G401 (cell line): ENCODE data around the gene OR9Q1. TPM values are rescaled to one million over a fixed set of nuclear protein-coding genes. Genes with fewer than 3 reads are reported as not detected.
"Not testable (repeated sequence)": the region's sequence is repeated elsewhere in the genome, so short reads cannot be mapped to it uniquely, and the experiment has no call there.

ENCODE experiments used
- DNase-seq: peaks from one replicate; pipeline ENCODE4 v3.0.0-alpha.2; 2015; ENCODE audit warnings: low spot score
- in situ Hi-C: cut with HindIII; loops from 2 replicates; pipeline ENCODE4 v1.10.0; 2016; ENCODE audit warnings: low sequenced_read_pairs, mixed read lengths
- total RNA-seq: library from RNA; depleted of rRNA; stranded (reverse); fragments of >200 nt; shearing (Covaris generic); gene quantifications from 2 replicates; pipeline ENCODE4 v1.2.3, GENCODE V29; 2014; rRNA removed

Gene OR9Q1
- total RNA-seq, 1 experiment from 2014 or later: not detected

- no peak for DNase-seq
- in situ Hi-C loops: no loop called here
Observed at GRCh38 chr11:58204042-58204441, 180.4 kb downstream of the OR9Q1 start, which contains the start of gene OR1S2. TSS of gene OR1S2 (minus strand) at chr11:58204142. CDS start at chr11:58204142, 0 bp downstream.

- DNase-seq, in situ Hi-C loops: not testable (repeated sequence)
Observed at GRCh38 chr11:58212420-58212819, 188.7 kb downstream of the OR9Q1 start, which contains the start of gene OR1S1. TSS of gene OR1S1 (plus strand) at chr11:58212720.

GRCh38 chr11:58216476-58216875 lies 192.8 kb downstream of the OR9Q1 start:
- in situ Hi-C loops: no loop called here
- DNase-seq: no peak

GRCh38 chr11:58222721-58223120 lies 199.0 kb downstream of the OR9Q1 start:
- no peak for DNase-seq
- in situ Hi-C loops: no loop called here

GRCh38 chr11:58227956-58228615 lies 204.4 kb downstream of the OR9Q1 start:
- in situ Hi-C loops: no loop called here
- no peak for DNase-seq

Other genes with a start within 250 kb of the OR9Q1 start
- not detected in 2 replicates for gene OR6Q1, start 7.1 kb downstream of the OR9Q1 start, total RNA-seq
- not detected in 2 replicates for gene OR9I1, start 101.6 kb downstream of the OR9Q1 start, total RNA-seq
- gene OR9Q2, start 165.2 kb downstream of the OR9Q1 start, total RNA-seq: not detected in 2 replicates
- not detected in 2 replicates for gene OR1S2, start 180.3 kb downstream of the OR9Q1 start, total RNA-seq
- not detected in 2 replicates for gene OR1S1, start 188.8 kb downstream of the OR9Q1 start, total RNA-seq
- not detected in 2 replicates for gene OR10Q1, start 205.0 kb downstream of the OR9Q1 start, total RNA-seq
- not detected in 2 replicates for gene OR10W1, start 244.4 kb downstream of the OR9Q1 start, total RNA-seq